Stomach (tissue), 4 donors: ENCODE results near the gene SSBP3.

ENCODE experiments used
- POLR2A ChIP-seq, 4 donors: fragments of 450-650 bp; IDR thresholded peaks; one replicate each; pipeline ENCODE4 v1.6.1; 2016; ENCODE audit warnings: antibody characterized with exemption in 4 of 4, control low read depth in 2 of 4, mild to moderate bottlenecking in 1 of 4, moderate library complexity in 1 of 4
- POLR2AphosphoS5 ChIP-seq, 3 donors: sonication (generic); formaldehyde crosslinking; IDR thresholded peaks; one replicate each; pipeline ENCODE4 v1.6.1; 2016; ENCODE audit warnings: antibody characterized with exemption in 3 of 3
- TF ChIP-seq, protein P1 (sequence below), 7 experiments: fragments of 450-650 bp in 4 of 7; fragments of 200-600 bp in 3 of 7; sonication (generic) in 3 of 7; IDR thresholded peaks; one replicate each; pipeline ENCODE4 v1.5.1; 2016 to 2019; ENCODE audit warnings: antibody characterized with exemption in 7 of 7, control low read depth in 2 of 7, mild to moderate bottlenecking in 1 of 7

GRCh38 chr1:54199151-54199764 is 206.9 kb downstream of the SSBP3 start:
- TF ChIP-seq, protein P1, sequence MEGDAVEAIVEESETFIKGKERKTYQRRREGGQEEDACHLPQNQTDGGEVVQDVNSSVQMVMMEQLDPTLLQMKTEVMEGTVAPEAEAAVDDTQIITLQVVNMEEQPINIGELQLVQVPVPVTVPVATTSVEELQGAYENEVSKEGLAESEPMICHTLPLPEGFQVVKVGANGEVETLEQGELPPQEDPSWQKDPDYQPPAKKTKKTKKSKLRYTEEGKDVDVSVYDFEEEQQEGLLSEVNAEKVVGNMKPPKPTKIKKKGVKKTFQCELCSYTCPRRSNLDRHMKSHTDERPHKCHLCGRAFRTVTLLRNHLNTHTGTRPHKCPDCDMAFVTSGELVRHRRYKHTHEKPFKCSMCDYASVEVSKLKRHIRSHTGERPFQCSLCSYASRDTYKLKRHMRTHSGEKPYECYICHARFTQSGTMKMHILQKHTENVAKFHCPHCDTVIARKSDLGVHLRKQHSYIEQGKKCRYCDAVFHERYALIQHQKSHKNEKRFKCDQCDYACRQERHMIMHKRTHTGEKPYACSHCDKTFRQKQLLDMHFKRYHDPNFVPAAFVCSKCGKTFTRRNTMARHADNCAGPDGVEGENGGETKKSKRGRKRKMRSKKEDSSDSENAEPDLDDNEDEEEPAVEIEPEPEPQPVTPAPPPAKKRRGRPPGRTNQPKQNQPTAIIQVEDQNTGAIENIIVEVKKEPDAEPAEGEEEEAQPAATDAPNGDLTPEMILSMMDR (IDR thresholded peaks at IDR 0.05), result no peak
- TF ChIP-seq POLR2A (IDR thresholded peaks at IDR 0.05), result no peak
- no peak for TF ChIP-seq POLR2AphosphoS5 (IDR thresholded peaks at IDR 0.05)
